Erythroblast (primary cell): ENCODE data around the gene SNX30.

Source experiments
- DNase-seq, 2 experiments: peaks; one replicate each; lab custom pipeline; 2025; lab: John Stamatoyannopoulos, UW
- GATA1 ChIP-seq: IDR thresholded peaks from 2 replicates; pipeline ENCODE4 v1.6.1; 2011; ENCODE audit warnings: low read depth, mild to moderate bottlenecking, control low read depth, low read length, moderate library complexity
- POLR2A ChIP-seq: IDR thresholded peaks from 2 replicates; pipeline ENCODE4 v1.6.1; 2011; ENCODE audit warnings: mild to moderate bottlenecking, low read length

SNX30 gene

GRCh38 chr9:112892981-112893380, 142.4 kb downstream of the SNX30 start:
- no peak for DNase-seq
- no peak for TF ChIP-seq POLR2A
- no peak for TF ChIP-seq GATA1

GRCh38 chr9:112894041-112894440, 143.5 kb downstream of the SNX30 start:
- no peak for DNase-seq
- TF ChIP-seq POLR2A = no peak
- TF ChIP-seq GATA1 = no peak

GRCh38 chr9:112894699-112895098, 144.1 kb downstream of the SNX30 start:
- TF ChIP-seq GATA1 (no peak), POLR2A (no peak)
- no peak for DNase-seq

DNA sequence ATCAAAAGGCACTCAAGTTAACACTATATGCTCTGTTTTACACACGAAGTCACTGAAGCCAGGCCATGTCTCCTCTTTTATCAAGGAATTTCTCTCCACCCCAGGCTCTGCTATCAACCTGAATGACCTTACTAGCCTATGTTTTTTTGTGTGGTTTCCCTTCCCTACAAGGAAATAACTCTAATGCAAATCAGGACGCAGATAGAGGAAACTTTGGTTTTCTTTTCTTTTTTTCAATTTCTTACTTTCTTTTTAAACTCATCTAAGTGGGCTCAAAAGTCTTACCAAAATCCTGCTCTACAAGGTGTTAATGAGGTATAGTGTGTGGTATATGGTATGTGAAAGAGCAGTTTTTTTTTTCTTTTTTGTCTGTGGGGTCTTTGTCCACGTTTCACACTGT, 145.6 kb downstream of the SNX30 start:
- TF ChIP-seq GATA1 (no peak), POLR2A (no peak)
- DNase-seq = no peak

GRCh38 chr9:112898872-112899311, 148.3 kb downstream of the SNX30 start:
- no peak for DNase-seq
- TF ChIP-seq GATA1 = no peak

DNA sequence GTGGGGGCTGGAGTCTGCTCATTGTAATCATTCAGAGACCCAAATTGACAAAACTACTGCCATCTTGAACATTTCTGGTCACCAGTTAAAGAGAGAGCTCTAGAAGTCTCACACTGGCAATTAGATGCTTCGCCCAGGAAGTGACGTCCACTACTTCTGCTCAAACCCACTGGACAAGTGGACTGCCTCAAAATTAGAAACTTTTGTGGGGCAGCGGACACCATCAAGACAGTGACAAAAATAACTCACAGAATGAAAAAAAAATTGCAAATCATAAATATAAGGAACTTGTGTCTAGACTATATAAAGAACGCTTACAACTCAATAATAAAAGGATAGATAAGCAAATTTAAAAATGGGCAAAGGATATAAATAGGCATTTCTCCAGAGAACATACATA, 149.9 kb downstream of the SNX30 start:
- no peak for DNase-seq
- TF ChIP-seq POLR2A = no peak
- no peak for TF ChIP-seq GATA1

DNA sequence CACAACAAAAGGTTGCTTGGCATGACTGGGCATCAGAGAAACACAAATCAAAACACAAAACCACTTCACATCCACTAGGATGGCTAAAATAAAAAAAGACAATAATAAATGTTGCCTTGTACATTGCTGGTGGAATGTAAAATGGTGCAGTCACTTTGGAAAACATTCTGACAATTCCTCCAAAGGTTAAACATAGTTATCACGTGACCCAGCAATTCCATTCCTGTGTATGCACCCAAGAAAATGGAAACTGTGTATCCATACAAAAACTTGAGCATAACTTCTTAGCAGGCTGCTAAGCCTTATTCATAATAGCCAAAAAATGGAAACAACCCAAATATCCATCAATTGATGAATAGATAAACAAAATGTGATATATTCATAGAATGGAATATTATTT, 150.3 kb downstream of the SNX30 start:
- TF ChIP-seq POLR2A (no peak), GATA1 (no peak)
- no peak for DNase-seq

DNA sequence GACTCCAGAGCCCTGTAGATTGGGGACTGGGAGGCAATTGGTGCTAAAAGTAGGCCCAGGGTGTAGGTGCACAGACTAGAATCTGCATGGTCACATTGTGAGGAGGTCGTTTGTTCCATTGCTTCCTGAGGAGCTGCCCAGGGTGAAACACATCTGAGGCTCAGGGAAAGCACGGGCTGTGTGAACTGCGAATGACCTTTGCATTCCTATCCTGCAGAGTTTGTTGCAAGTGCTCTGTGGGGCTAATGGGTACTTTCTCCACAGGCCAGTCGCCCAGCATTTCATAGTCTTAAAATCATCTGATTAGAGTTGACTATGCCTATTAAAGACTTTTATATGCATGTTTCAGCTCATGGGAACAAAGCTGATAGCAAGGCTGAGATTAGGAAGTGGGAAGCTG, 154.5 kb downstream of the SNX30 start:
- no peak for DNase-seq
- no peak for TF ChIP-seq POLR2A
- no peak for TF ChIP-seq GATA1

DNA sequence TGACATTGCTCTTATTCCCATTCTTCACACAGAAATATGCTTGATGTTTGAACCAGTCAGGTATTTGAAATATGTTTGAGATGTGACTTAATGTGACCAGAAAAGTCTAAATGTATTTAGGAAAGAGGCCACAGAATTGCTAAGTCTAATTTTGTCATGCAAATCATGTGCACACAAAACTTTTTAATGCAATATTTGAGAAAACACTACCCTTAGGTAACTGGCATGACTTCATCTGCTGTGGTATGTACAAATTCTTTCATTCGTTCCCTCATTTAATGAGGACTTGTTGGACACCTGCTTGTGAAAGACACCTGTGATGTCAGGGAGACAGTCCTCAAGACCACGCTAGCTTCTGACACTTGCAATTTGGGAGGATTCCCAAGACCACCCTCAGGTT, 161.2 kb downstream of the SNX30 start:
- TF ChIP-seq POLR2A (no peak), GATA1 (no peak)
- no peak for DNase-seq

- DNase-seq = no peak
- TF ChIP-seq POLR2A (no peak), GATA1 (no peak)
Measured at GRCh38 chr9:112912636-112913035, 162.1 kb downstream of the SNX30 start.

DNA sequence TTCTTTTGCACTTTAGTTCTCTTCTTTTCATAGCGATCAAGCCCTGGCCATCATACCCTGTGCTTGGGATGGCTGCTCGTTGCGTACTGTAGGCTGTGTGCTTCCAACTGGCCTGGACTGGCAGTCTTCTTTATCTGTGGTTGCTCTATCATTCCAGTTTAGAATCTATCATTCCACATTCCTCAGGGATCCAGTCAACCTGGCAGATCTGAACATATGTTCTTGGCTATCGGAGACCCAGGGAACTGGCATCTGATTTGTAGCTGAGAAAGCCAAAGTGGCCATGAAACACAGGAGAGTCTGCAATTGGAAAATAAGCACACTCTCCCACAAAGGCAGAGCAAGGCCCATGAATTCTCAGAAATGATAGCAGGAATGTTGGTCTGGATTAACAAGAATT, 162.8 kb downstream of the SNX30 start:
- TF ChIP-seq GATA1 = no peak
- no peak for TF ChIP-seq POLR2A
- no peak for DNase-seq

DNA sequence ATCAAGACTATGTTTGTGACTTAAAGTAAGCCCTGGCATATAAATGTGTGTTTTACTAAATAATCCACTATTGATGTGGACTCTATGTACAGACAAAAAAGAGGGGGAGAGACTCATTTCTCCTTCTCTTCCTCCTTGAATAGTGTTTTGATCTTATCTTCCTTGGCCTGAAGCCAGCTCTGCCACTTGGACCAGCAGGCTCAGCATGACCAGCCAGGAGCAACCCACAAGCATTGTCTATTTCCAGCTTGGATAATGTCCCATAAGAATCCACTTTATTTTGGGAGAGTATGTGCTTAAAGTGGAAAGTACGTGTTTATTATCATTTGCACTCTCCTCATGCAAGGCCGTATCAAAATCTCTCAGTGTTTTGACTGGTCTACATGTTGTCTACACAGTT, 164.0 kb downstream of the SNX30 start:
- DNase-seq = peak; percentile 5 to 12
- TF ChIP-seq POLR2A = no peak
- no peak for TF ChIP-seq GATA1

DNA sequence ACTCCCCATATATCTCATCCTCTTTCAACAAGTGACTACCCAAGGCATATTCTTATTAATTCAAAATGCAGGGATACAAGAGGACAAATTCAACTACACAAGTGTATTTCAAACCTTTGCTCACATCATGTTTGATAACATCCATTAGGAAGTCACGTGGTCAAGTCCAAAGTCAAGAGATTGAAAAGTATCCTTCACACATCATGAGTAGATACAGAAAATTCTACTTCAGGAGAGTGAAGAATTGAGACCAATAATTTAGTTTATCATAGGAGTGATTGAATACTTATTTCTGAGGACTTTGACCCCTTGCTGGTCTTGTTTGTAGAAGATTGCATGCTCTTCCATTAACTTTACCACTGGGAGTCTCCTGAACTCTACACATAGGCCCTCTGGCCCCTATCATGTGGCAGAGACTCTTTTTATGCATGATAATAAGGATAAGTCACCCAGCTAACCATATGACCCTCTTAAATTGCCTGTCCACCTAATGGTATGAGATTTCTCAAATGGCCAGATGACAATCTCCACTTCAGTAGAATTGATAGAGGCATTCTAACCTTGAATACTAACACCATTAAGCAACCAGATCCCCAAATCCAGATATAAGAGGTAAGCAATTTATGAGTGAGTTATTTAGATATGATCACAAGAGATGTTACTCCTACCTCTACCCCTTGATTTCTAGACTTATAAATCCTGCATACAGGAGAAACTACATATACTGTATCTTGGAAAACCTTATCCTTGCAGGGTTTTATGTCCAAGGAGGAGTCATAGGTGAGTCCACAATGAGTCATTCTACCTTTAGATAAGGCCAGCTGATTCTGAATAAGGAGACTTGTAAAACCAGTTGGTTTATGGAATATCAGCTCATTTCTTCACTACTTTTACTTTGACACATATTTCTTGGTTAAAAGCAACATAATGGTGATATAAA, 166.8 kb downstream of the SNX30 start:
- no peak for DNase-seq
- no peak for TF ChIP-seq POLR2A

GRCh38 chr9:112917987-112918362, 167.4 kb downstream of the SNX30 start:
- DNase-seq = no peak
- TF ChIP-seq POLR2A (no peak), GATA1 (no peak)

DNA sequence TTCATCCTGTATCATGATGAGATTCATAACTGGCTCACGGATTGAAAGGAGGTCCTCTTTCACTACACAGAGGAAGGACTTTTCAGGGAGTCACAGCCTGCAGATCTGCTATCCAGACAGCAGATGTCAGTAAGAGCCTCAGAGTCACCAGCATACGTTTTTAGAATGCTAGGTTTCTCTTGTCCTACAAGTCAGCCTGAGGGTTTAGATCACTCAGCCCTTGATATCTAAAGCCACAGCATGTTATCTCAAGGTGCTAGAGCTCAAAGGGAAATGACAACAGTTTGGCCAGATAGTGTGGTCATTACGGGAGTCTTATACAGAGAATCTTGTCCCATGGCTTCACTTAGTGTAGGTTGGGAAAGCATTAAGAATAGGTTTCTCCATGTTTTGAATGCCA, 171.0 kb downstream of the SNX30 start:
- DNase-seq = peak; percentile 26 to 53
- TF ChIP-seq GATA1 (no peak), POLR2A (no peak)
